HG02973 (cell line): Measurements from ENCODE around the gene IPCEF1.

Experiments
- ATAC-seq: cut with Tn5 transposase; IDR thresholded peaks from one replicate; pipeline ENCODE4 v1.9.1; 2021; ENCODE audit warnings: moderate library complexity; ENCODE audit not compliant: unreplicated experiment

The IPCEF1 gene

DNA sequence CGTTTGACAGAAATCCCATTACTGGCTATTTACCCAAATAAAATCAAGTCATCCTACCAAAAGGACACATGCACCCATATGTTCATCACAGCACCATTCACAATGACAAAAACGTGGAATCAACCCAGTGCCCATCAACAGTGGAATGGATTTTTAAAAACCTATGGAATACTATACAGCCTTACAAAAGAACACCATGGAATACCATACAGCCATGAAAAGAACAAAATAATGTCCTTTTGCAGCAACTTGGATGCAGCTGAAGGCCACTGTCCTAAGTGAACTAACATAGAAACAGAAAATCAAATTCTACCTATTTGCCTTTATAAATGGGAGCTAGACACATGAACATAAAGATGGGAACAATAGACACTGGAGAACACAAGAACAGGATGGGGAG is 17.4 kb upstream of the IPCEF1 start:
- ATAC-seq = no peak

DNA sequence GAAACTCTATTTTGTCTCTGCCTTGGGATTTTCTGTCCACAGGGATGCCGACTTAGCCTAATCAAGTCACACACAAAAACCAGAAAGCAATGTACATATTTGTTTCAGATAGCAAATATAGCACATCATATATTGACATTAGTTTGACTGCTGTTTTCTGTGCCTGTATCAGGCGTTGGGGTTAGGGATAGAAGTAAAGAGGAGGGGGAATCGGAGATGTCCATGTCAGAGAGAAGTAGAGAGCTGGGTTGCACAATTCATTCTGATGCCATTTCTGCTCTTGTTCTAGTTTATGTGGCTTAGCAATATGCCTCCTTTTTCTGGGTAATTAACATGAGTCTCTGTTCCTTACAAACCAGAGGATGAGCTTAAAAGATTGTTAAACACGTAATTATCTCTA is 14.7 kb upstream of the IPCEF1 start:
- ATAC-seq = no peak

GRCh38 chr6:154370545-154370944 is 13.9 kb upstream of the IPCEF1 start:
- no peak for ATAC-seq

GRCh38 chr6:154367839-154368695 is 11.5 kb upstream of the IPCEF1 start:
- no peak for ATAC-seq

DNA sequence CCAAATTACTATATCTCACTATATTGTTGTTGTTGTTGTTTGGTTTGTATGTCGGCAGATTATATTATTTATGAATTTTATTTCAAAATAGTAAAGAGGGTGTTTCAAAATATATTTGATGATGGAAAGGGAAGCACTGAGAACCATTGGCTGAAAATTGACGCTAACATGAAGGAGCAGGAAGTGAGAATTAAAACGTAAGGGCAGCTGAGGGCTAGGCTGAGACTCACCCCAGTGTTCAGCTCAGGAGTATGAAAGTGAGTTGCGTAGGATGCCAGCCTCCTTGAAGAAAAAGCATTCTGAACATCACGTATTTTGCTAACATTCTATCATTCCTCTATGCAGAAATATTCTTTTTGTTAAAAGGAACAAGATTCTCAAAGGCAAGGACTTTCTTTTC is 10.7 kb upstream of the IPCEF1 start:
- ATAC-seq = no peak

DNA sequence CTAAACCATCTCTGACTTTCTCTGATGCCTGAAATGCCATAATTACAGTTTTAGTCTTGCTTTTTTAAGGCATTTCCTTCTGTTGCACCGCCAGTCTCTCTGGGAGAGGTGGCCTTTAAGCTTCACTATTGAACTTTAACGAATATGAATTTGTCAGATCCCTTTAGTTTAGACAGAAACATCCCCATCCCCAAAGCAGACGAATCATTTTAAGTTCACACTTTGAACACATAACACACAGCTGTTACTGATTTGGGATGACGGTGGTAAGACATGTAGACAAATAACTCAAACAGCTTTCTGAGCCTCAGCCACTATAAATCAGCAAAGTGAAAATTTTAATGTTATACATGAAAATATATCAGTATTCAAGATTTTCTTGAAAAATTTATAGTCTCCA is 7.2 kb upstream of the IPCEF1 start:
- ATAC-seq = no peak

GRCh38 chr6:154361476-154361875 is 4.9 kb upstream of the IPCEF1 start:
- ATAC-seq = no peak

GRCh38 chr6:154360476-154360875 is 3.9 kb upstream of the IPCEF1 start:
- ATAC-seq = no peak

- ATAC-seq = no peak
Measured at GRCh38 chr6:154359679-154360078, 3.1 kb upstream of the IPCEF1 start.

DNA sequence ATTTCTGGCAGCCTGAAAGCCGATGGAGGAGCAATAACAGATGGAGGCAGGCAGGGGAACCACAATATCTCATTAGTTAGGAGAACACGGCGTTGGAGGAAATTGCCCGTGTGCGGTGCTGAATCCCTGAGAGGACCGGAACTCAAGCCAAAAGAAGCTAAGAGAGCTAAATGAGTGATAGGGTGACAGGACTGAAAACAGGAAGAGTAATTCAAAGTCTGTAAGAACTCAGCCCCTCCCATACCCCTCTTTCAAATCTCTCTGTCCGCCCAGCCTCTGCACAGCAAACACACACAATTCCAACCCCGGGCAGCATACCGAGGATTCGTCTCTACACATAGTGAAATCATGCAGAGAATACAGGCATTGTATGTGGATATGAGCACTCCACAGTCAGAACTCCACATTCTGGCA is 2.6 kb upstream of the IPCEF1 start:
- no peak for ATAC-seq

DNA sequence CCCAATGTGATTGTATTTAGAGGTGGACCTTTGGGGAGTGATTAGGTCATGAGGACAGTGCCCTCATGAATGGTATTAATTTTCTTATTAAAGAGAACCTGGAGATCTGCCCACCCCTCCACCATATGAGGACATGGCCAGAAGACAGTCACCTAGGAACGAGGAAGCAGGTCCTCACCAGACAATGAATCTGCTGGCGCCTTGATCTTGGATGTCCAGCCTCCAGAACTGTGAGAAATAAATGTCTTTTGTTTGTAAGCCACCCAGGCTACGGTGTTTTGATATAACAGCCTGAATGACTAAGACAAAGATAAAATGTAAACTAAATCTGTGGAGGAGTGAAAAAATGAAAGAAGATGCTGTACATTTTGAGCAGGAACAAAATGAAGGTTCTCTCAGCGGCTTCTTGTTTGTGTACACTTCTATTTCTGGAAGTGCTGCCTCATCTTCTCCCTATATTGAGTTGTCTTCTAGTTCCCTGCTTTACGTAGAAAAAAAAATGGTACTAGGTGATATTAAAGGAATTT is 1.5 kb upstream of the IPCEF1 start:
- ATAC-seq = no peak

DNA sequence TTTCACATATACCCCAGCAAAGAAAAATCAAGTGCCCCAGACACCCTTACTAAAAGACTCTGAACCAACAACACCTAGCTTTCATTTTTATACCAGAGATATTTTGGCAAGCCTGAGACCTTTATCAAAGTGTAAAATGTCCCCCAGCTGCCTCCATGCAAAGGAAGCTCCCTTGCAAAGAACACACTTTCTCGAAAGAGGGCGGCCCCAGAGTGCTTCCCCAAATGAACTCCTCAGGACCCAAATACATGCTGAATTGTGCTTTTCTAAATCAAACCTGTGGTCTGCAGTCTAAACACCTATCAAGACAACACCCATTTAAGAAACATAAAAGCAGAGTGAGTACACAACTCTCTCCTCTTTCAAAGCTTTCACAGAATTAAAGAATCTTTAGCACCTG is 490 bp downstream of the IPCEF1 start:
- ATAC-seq = no peak

DNA sequence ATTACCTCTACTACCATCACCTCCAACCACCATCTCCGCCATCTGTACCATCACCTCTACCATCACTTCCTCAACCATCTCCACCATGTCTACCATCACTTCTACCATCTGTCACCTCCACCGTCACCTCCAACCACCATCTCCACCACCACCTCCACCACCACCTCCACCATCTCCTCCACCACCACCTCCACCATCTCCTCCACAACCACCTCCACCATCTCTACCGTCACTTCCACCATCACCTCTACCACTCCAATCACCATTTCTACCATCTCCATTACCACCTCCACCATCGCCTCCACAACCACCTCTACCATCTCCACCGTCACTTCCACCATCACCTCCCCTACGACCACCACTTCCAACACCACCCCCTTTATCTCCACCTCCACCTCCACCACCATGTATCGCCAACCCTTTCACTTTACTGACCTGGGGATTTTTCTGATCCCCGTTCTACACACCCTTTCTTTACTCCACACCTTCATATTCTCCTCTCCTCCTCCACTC is 2.3 kb downstream of the IPCEF1 start:
- no peak for ATAC-seq

GRCh38 chr6:154353626-154354025 is 3.0 kb downstream of the IPCEF1 start:
- no peak for ATAC-seq

GRCh38 chr6:154352898-154353585 is 3.6 kb downstream of the IPCEF1 start:
- ATAC-seq = peak; percentile 64

DNA sequence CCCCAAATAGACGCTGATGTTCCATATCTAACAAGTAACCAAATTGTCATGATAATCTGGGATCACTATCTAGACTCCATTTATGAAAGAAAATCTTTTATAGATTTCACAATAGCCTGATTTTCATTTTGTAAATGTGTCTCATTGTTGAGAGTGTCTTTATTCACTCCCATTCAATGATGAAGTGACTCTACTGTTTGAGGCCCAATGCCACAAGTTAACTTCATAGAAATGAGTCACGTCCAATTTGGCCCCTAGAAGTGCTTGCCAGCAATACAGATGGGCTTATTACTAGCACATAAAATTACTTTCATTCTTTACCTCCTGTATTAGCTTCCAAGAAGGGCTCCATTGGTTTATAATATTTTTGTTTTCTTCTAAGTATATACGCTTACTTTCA is 6.3 kb downstream of the IPCEF1 start:
- no peak for ATAC-seq

GRCh38 chr6:154347981-154348380 is 8.6 kb downstream of the IPCEF1 start:
- ATAC-seq = no peak

GRCh38 chr6:154345811-154346210 is 10.8 kb downstream of the IPCEF1 start:
- ATAC-seq = no peak

- ATAC-seq = no peak
Measured at GRCh38 chr6:154343473-154344308, 12.9 kb downstream of the IPCEF1 start.

DNA sequence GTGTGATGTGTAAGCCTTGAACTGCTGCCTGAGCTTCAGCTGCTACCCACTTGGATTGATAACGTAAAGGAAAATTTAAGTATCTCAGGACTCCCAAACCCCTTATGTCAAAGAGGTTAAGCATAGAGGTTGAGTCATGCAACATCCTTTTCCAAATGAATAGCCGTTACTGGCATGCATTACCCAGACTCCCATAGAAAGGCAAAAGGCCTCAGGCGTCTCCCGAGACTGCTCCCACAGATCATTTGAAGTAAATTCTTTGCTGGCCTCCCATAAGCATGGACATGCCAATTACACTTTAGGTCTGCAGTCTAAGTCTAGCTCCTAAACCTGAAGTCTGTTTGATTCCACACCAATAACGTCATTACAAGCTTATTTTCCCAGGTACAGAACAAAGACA is 14.7 kb downstream of the IPCEF1 start:
- no peak for ATAC-seq

DNA sequence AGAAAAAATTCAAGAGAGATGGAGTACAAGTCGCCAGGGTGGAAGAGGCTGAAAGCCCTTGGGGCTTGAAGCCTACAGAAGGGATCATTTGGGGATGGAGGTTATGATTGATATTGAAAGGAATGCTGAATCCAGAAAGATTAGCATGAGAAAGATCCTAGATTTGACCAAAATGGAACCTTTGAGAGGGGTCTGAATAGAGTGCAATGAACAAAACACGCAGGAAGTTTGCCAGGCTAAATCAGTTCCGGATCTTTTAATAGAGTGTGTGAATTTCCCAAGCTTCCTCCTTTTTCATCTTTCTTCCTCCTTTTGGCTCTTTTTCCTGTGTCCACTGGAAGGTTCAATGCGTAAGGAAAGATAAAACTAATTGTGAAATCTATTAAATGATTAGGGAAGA is 15.3 kb downstream of the IPCEF1 start:
- no peak for ATAC-seq
